DMS153 treated with DMSO at 0.1 percent for 48 hours (cell line): Measurements from ENCODE around the gene EXOSC5.

Experiments used
- DNase-seq: peaks from one replicate; lab custom pipeline; 2025; ENCODE audit not compliant: unreplicated experiment; lab: John Stamatoyannopoulos, UW

Gene EXOSC5

DNA sequence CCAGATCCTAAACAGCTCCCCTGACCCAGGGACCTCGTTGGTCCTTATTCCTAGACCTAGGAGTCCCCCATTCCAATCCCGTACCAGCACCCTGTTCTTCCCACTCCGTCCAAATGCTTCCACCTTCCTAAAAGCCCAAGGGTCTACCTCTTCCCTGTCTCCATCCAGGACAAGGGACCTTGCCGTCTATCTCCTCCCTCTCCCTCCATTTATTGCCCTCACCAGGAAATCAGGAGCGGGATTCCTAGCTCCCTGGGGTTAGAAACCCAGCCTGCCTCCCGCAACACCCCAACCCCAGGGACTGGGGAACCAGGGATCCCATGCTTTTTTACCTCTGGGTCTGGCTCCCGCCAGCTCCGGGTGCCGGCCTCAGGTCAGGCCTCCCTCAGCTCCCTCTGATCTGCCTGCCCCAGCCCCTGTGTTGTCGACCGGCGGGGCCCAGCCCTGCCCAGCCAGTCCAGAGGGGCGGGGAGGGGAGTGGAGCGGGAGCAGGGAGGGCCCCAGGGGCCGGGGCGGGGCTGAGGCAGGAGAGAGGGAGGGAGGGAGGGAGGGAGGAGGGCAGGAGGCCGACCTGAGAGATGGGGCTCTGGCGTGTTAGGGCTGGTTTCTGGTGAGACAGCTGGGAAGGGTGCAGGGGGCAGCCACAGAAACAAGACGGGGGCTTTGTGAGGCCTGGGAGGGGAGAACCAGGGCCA lies 29.9 kb upstream of the EXOSC5 start, which contains the start of gene B3GNT8:
Gene B3GNT8, minus strand, starts transcription at position 423 of the 695 bp plus-strand sequence. CDS start 596 bp downstream, outside the sequence.
- peak; percentile 59 for DNase-seq

DNA sequence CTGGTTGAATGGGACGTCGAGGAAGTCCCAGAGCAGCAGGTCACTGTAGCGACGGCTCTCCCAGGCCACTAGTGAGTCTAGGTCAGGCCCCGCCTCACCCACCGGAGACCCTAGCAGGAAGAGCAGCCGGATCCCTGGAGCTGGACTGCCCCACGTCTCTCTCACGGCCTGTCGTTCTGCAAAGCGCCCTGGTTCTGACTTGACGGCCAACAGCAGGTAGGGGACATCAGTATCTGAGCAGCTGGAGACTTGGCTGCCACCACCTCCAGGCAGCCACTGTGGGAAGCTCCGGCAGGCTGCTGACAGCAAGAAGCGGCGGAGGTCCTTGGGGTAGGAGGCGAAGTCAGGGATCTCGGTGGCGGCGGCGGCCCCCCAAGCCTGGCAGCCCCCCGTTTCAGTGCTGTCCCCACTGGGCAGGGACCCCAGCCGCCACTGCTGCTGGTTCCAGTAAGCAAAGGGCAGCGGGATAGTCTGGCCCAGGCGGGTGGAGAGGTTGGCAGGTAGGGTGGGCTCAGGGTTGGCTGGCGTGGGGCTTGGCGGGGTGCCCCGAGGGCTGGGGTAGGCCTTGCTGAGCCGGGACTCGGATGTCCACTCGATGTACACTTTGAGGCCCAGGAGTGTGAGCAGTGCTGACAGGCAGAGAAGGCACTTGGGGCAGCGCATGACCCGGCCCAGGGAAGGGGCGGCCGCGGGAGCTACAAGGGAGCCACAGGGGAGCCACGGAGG lies 29.1 kb upstream of the EXOSC5 start:
- no peak for DNase-seq

DNA sequence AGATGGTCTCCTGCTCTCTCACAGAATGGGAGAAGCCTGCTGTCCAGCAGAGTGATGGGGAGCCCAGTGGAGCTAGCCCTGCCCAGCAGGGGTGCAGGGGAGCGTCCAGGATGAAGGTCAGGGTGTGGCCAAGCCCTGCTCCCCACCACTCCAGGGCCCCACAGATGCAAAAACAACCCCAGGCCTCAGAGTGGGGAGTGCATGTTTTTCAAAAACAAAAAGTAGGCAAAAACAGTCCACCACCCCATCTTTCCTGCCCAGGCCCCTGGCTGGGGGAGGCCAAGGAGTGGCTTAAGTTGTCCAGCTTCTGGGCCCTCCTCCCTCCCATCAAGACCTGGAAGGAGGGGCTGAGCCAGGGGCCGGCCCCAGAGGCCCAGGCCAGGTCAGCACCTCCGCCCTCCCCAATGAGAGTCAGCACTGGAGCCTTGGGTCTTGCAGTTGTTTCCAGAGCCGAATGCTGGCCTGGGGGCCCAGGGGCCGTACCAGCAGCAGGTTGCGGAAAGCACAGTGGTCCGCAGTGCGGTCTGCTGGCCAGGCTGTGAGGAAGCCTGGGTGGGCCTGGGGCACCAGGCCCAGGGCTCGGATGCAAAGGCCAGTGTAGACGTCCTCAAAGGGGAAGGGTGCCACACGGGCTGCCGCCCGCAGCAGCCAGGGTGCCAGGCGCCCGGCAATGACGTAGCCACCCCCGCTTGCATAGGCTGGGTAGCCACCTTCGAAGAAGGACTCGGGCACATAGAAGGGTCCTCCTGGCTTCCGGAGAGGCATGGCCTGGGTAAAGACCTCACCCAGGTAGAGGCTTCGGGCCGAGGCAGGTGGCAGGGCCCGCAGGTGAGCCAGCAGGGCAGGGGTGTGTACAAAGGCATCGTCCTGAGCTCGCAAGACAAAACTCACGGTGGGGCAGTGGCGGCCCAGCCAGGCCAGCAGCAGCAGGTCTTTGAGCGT lies 28.3 kb upstream of the EXOSC5 start:
- no peak for DNase-seq

DNA sequence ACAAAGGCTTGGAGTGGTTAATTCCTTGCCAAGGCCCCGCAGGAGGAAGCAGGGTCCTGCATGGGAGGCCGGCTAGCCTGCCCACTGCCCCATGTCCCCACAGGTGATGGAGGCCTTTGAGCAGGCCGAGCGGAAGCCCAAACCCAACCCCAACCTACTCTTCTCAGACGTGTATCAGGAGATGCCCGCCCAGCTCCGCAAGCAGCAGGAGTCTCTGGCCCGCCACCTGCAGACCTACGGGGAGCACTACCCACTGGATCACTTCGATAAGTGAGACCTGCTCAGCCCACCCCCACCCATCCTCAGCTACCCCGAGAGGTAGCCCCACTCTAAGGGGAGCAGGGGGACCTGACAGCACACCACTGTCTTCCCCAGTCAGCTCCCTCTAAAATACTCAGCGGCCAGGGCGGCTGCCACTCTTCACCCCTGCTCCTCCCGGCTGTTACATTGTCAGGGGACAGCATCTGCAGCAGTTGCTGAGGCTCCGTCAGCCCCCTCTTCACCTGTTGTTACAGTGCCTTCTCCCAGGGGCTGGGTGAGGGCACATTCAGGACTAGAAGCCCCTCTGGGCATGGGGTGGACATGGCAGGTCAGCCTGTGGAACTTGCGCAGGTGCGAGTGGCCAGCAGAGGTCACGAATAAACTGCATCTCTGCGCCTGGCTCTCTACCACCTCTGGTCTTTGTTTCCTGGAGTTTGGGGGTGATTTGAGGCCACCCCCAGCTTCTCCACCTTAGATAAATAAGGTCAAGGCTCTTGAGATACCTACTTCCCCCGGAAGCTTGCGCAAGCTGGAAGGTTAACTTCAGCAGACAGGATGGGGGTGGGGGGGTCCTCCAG lies 27.4 kb upstream of the EXOSC5 start:
- no peak for DNase-seq

DNA sequence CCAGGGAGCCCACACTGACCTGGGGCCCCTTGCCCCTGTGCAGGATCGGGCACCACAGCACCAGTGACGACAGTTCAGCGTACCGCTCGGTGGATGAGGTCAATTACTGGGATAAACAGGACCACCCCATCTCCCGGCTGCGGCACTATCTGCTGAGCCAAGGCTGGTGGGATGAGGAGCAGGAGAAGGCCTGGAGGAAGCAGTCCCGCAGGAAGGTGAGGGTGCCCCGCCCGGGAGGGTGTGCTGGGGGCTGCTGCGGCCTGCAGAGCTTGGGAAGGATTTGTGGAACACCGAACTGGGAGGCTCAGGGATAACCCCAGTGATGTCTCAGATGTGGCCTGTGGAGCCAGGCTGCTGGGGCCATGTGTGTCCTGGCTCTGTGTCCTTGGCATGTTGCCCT lies 25.8 kb upstream of the EXOSC5 start:
- DNase-seq, result no peak

DNA sequence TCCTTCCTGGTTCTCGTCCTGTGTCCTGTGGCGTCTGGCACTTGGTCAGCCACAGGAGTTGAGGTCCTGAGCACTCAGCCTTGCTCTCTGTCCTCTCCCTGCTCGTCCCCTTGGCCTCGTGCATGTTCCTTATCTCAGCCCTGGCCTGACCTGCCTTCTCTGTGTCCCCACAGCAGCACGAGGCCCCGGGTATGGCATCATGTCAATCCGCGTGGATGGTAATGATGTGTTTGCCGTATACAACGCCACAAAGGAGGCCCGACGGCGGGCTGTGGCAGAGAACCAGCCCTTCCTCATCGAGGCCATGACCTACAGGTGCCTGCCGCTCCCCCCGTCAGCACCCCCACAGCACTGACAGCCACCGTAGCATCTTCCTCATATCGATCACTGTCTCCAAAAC lies 25.3 kb upstream of the EXOSC5 start:
- no peak for DNase-seq

DNA sequence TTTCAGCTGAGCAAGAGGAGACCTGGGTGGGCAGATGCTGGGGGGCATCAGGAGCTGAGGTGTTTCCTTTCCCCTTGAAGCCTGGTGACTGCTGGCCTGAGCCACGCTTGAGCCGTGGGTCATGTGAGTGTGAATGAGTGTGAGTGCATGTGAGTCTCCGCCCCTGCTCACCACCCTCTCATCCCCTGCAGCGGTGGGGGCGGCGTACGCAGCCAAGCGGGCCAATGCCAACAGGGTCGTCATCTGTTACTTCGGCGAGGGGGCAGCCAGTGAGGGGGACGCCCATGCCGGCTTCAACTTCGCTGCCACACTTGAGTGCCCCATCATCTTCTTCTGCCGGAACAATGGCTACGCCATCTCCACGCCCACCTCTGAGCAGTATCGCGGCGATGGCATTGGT lies 24.8 kb upstream of the EXOSC5 start:
- DNase-seq, result no peak

DNA sequence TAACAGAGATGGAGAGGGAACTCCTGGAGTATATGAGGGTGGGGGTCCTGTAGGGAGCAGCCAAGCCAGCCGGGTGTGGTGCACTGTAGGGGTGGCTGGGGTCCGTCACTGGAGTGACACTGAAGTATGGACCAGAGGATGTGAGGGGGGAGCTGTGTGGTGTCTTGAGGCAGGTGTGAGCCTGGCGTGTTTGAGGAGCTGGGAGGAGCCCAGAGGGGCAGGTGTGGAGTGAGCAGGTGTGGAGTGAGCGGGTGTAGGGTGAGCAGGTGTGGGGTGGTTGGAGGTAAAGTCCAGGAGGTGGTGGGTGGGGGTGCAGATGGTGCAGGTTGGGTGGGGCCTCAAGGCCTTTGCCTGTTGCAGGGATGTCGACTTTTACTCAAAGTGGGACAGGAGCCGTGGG lies 24.2 kb upstream of the EXOSC5 start:
- DNase-seq, result no peak

DNA sequence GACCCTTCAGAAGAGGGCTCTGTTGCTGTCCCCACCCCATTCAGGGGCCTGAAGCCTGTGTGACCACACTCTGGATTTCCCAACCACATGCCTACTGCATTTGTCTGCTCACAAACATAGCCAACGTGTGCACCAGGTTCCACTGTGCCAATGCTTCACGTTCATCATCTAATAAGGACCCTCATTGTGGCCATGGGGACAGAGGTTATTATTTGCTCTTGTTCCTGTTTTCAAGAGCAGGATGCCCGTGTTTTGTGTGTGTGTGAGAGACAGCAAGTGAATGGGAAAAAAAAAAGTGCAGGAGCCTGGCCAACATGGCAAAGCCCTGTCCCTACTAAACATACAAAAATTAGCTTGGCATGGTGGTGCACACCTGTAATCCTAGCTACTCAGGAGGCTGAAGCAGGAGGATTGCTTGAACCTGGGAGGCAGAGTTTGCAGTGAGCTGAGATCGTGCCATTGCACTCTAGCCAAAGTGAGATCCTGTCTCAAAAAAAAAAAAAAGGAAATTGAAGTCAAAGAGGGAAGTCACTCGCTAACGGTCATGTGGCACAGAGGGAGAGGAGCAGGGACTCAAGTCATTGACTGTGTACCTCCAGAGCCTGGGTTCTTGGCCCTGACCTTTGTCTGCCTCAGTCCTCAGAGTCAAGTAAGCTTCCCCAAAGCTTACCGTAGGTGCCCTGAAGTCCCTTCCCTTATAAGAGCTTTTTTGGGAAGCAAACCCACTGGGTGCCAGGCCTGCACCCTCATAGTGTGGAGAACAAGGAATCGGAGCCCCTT lies 23.1 kb upstream of the EXOSC5 start:
- DNase-seq, result no peak

DNA sequence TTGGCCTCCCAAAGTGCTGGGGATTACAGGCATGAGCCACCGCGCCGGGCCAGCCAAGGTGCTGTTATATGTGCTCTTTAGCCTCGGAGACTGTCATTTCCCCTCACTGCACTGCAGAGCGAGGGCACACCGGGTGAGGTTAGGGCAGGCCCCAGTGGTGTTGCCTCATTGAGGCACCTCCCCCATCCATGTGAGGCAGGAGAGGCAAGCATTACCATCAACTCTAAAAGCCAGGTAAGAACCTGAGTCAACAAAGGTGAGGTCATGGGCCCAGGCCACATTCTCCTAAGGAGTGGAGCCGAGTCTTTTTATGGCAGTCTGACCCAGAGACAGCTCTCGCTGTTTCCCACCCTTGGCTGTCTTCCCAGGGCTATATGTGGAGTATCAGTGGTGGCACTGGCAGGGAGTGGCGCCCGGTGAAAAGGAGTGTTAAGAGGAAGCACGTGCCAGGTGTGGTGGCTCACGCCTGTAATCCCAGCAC lies 19.1 kb upstream of the EXOSC5 start:
- no peak for DNase-seq

DNA sequence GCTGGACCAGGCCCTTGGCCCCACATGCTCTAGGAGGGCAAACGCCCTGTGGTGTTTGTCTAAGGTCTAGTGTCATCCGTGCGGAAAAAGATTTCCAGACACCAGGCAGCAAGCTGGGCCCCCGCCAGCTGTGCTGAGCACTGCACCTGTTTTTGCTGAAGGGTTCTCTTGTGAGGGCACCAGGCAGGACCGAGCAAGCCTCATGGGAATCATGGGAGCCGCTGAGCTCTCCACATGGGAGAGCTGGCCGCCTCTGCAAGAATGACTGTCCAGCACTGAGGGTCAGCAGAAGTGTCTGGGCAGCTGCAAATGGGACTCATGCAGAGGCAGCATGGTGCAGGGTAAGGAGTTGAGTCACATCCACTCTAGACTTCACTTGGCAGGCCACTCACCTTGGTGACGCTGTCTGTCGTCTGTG lies 18.0 kb upstream of the EXOSC5 start:
- DNase-seq, result no peak

DNA sequence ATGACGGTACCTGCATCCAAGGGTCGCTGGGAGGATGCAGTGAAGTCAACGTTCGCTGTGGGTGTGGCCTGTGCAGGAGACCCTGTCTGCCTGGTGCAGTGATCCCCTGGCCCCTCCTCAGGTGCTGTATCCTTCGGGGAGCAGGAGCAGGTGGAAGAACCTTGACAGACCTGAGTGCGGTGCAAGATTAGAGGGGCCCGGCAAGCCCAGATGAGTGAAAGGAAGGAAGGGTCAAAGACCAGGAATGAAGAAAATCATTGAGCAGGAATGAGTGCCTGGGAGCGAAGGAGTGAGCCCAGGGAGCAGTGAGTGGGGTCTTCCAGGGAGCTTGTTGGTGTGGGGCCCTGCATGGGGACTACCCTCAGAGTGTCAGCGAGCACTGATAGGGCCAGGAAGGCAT lies 17.3 kb upstream of the EXOSC5 start:
- no peak for DNase-seq

DNA sequence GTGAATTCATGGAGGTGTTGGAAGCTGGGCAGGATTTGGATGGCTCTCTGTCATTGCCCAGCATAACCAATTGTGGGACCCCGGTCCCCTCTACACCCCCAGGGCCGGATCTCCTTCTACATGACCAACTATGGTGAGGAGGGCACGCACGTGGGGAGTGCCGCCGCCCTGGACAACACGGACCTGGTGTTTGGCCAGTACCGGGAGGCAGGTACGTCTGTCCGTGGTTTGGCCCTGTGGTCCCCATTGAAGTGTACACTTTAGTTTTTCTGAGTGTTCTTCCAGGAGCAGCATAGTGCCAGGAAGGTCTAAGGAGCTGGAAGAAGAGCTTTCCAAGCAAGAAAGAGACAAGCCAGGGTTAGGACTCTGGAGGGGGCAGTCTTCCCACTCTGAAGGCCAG lies 16.8 kb upstream of the EXOSC5 start:
- DNase-seq, result no peak

DNA sequence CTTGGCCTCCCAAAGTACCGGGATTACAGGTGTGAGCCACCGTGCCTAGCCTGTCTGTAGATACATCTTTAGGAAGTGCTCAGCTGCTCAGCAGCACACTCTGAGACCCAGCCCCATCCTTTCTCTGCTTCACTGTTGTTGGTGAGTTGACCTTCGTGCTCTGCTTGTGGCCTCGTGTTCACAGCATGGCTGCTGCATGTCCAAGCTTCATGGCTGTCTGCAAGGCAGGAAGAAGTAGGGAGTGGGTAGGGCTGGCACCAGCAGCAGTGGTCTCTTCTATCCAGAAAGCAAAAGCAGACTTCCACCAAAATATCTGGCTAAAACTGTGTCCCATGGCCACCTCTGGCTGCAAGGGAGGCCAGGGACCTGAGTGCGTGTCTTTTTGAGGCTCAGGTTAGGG lies 15.8 kb upstream of the EXOSC5 start:
- DNase-seq, result no peak

DNA sequence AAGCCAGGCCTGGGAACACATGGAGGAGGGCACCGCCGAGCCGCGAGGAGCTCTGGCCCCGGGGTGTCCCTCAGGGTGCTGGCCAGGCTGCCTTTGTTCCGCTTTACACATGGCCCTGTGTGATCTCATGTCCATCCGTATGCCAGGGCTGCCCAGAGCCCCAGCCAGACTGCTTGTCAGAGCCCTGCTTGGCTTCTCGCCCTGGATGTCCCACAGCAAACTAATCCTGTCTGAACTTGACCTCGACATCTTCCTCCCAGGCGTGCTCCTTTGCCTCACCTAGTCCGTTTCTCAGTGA lies 14.8 kb upstream of the EXOSC5 start:
- no peak for DNase-seq

DNA sequence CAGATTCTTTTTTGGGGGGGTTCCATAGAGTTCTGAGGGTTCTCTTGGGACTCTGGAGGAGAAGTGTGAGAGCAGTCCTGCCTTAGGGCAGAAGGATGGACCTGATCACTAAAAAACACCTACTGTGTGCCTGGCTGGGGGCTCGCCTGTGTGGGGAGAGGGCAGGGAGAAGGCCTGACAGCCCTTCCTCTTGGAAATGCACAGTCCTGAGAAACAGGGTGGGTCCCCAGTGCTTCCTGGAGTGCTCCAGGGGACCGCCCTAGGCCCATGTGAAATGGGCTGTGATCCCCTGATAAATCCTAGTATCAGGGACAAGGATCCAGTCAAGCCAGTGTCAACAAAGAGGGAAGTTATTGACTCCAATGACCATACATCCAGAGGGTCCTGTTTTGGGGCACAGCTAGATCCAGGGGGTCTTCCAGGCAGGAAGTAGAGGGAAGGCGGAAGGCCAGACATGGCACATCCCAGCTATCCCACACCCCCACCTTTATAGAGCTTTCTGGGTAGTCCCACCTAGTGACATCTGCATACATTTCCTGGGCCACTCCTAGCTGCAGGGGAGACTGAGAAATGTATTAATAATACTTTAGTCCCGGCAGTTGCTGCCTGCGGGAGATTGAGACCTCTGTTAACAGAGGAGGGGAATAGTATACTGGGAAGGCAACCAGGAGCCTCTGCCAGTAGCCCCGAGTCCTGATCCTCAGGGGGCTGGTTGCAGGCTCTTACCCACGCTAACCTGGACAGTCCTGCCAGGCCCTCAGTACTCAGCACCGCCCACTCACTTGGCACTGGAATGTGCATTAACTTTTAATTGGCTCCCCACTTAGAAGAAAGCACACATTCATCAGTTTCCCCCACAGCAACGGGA lies 14.2 kb upstream of the EXOSC5 start:
- no peak for DNase-seq

DNA sequence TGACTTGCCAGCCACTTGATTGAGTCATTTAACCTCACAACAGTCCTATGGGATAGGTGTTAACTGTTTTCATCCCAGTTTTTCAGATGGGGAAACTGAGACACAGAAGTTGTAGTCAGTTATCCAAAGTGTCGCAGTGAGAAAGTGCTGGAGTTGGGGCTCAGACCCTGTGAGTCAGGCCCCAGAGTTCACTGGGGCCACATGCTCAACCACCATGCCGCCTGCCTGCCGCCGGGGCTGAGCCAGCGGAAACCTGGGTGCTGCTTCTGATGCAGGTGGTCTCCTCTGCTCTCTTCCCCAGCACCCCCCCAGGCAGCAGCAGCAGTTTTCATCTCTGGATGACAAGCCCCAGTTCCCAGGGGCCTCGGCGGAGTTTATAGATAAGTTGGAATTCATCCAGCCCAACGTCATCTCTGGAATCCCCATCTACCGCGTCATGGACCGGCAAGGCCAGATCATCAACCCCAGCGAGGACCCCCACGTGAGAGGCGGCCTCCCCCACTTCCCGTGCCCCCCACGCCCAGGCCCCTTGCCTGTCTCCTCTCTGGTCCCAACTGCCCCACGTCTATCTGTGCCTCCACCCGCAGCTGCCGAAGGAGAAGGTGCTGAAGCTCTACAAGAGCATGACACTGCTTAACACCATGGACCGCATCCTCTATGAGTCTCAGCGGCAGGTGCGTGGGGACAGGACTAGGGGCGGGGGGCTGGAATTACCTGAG lies 13.3 kb upstream of the EXOSC5 start:
- DNase-seq, result no peak

DNA sequence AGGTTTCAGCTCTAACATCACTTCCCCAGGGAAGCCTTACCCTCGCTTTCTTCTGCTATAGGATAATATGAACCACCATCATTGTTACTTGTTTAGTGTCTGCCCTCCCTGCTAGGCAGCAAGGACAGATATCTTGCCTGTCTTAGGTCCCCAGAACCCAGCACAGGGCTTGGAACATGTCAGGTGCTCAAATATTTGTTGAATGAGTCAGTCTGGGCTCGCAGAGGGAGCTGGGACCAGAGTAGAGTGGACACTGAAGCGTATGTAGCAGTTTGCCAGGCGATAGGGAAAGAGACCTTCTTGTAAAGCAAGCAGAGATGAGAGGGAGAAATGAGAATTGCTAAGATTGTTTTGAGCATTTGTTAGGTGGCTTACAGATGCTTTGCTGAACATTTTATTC lies 12.1 kb upstream of the EXOSC5 start:
- no peak for DNase-seq
